ENCODE results near the gene AEN.

AEN gene

DNA sequence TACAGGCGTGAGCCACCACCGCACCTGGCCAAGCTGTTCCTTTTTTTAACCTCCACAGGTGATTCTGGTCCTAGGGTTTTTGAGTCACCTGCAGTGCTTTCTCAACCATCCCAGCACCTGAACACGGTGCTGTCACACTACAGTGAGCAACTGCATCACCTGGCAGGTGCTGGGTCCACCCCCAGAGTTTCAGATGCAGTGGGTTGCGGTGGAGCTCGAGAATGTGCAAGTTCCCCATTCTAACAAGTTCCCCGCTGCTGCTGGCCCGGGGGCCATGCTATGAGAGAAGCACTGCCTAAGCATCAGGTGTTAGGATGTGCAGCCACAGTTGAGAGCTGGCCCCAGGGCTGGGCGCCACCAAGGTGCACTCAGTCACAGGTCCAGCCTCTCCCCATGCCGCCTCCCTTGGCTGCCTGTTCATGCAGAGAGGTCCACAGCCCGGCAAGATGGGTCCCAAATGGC is 35.7 kb downstream of the AEN start:
- Histone ChIP-seq H3K4me2 (ENCODE audit: low read depth, low read length, poor library complexity, severe bottlenecking) (no peak overlapping the region), H3K4me3 (ENCODE audit: low read length, poor library complexity, severe bottlenecking) (no peak overlapping the region), H3K27me3 (ENCODE audit: insufficient read depth, low read length, poor library complexity, severe bottlenecking) (no peaks in the 10 kb centered on the region), H3K36me3 (ENCODE audit: insufficient read depth, low read length) (no peaks in the 10 kb centered on the region), H3K79me2 (ENCODE audit: insufficient read depth, low read length) (no peaks in the 10 kb centered on the region), H2AFZ (ENCODE audit: low read length) (no peak overlapping the region), H3F3A (ENCODE audit: low read depth) (no peaks in the 10 kb centered on the region), H3K9me3 (ENCODE audit: insufficient read depth, low read depth, low read length) (no peaks in the 10 kb centered on the region), H3K4me1 (ENCODE audit: insufficient read depth, low read length, poor library complexity, severe bottlenecking) (peaks cover 3% of the 10 kb centered on the region), H3K9me2 (replicated peaks; ENCODE audit: low read depth, low read length) (no peaks in the 10 kb centered on the region), H4K20me1 (ENCODE audit: insufficient read depth, low read length, poor library complexity, severe bottlenecking) (no peaks in the 10 kb centered on the region), H3K9ac (ENCODE audit: low read depth, low read length, poor library complexity, severe bottlenecking) (no peak overlapping the region)
- TF ChIP-seq, protein P1, sequence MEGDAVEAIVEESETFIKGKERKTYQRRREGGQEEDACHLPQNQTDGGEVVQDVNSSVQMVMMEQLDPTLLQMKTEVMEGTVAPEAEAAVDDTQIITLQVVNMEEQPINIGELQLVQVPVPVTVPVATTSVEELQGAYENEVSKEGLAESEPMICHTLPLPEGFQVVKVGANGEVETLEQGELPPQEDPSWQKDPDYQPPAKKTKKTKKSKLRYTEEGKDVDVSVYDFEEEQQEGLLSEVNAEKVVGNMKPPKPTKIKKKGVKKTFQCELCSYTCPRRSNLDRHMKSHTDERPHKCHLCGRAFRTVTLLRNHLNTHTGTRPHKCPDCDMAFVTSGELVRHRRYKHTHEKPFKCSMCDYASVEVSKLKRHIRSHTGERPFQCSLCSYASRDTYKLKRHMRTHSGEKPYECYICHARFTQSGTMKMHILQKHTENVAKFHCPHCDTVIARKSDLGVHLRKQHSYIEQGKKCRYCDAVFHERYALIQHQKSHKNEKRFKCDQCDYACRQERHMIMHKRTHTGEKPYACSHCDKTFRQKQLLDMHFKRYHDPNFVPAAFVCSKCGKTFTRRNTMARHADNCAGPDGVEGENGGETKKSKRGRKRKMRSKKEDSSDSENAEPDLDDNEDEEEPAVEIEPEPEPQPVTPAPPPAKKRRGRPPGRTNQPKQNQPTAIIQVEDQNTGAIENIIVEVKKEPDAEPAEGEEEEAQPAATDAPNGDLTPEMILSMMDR (conservative IDR thresholded peaks at IDR 0.05; ENCODE audit: low read length) = no peak
- no peak for TF ChIP-seq EZH2phosphoT487 (IDR thresholded peaks at IDR 0.05; ENCODE audit: borderline replicate concordance)

DNA sequence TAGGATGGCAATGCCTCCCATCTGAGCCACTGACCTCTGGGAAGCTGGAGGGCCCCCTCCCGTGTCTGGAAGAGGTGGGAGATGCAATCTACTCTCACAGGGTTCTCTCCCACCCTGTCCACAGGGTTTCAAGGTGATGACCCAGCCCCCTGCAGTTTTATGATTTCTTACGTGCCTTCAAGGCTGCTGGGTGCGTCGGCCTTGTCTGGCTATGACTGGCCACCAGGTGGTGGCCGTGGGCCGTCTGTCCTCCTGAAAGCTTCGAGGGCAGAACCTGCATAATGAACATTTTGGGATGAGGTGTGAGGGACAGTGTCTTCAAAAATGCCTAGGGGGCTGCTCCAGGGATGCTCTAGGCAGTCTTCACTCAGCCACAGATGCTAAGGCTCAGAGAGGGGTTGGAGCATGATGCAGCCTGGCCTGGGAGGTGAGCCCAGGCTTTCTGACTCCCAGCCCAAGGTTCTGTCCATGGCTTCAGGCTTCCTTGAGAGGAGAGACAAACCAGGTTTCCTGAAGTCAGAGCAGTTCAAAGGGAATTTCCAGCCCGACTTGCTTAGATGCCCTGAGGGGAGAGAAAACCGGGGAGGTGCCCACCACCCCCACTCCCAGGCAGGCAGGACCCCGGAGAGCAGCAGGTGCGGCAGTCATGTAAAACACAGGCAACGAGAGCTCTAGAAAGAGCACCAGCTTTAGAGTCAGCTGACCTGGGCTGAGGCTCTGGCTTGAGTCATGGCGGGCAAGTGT is 36.4 kb downstream of the AEN start:
- H3K9me2 ChIP-seq (replicated peaks; ENCODE audit: low read depth, low read length) = no peaks in the 10 kb centered on the region
- no peak overlapping the region for H2AFZ ChIP-seq (ENCODE audit: low read length)

GRCh38 chr15:88658070-88658965 is 37.2 kb downstream of the AEN start:
- no peak overlapping the region for H3K4me3 ChIP-seq (ENCODE audit: low read length, poor library complexity, severe bottlenecking)
- no peak overlapping the region for H3K4me2 ChIP-seq (ENCODE audit: low read depth, low read length, poor library complexity, severe bottlenecking)
- no peaks in the 10 kb centered on the region for H3F3A ChIP-seq (ENCODE audit: low read depth)
- no peaks in the 10 kb centered on the region for H4K20me1 ChIP-seq (ENCODE audit: insufficient read depth, low read length, poor library complexity, severe bottlenecking)
- H3K27me3 ChIP-seq (ENCODE audit: insufficient read depth, low read length, poor library complexity, severe bottlenecking) = no peaks in the 10 kb centered on the region
- H3K79me2 ChIP-seq (ENCODE audit: insufficient read depth, low read length) = no peaks in the 10 kb centered on the region
- TF ChIP-seq, protein P1 (conservative IDR thresholded peaks at IDR 0.05; ENCODE audit: low read length) = no peak
- TF ChIP-seq EZH2phosphoT487 (IDR thresholded peaks at IDR 0.05; ENCODE audit: borderline replicate concordance) = no peak
- no peaks in the 10 kb centered on the region for H3K36me3 ChIP-seq (ENCODE audit: insufficient read depth, low read length)
- no peaks in the 10 kb centered on the region for H3K9me3 ChIP-seq (ENCODE audit: insufficient read depth, low read depth, low read length)
- H2AFZ ChIP-seq (ENCODE audit: low read length) = no peak overlapping the region
- H3K9me2 ChIP-seq (replicated peaks; ENCODE audit: low read depth, low read length) = no peaks in the 10 kb centered on the region
- H3K9ac ChIP-seq (ENCODE audit: low read depth, low read length, poor library complexity, severe bottlenecking) = no peak overlapping the region
- no peaks in the 10 kb centered on the region for H3K4me1 ChIP-seq (ENCODE audit: insufficient read depth, low read length, poor library complexity, severe bottlenecking)

More for the DNA sequence above, 36.4 kb downstream of the AEN start:
- Histone ChIP-seq H3K4me2 (ENCODE audit: low read depth, low read length, poor library complexity, severe bottlenecking) (no peak overlapping the region), H3K36me3 (ENCODE audit: insufficient read depth, low read length) (no peaks in the 10 kb centered on the region), H3K4me3 (ENCODE audit: low read length, poor library complexity, severe bottlenecking) (no peak overlapping the region), H3K4me1 (ENCODE audit: insufficient read depth, low read length, poor library complexity, severe bottlenecking) (peaks cover 3% of the 10 kb centered on the region), H3K9ac (ENCODE audit: low read depth, low read length, poor library complexity, severe bottlenecking) (no peak overlapping the region), H3F3A (ENCODE audit: low read depth) (no peaks in the 10 kb centered on the region), H4K20me1 (ENCODE audit: insufficient read depth, low read length, poor library complexity, severe bottlenecking) (no peaks in the 10 kb centered on the region), H3K79me2 (ENCODE audit: insufficient read depth, low read length) (no peaks in the 10 kb centered on the region), H3K27me3 (ENCODE audit: insufficient read depth, low read length, poor library complexity, severe bottlenecking) (no peaks in the 10 kb centered on the region), H3K9me3 (ENCODE audit: insufficient read depth, low read depth, low read length) (no peaks in the 10 kb centered on the region)
- TF ChIP-seq, protein P1 (conservative IDR thresholded peaks at IDR 0.05; ENCODE audit: low read length) = peak; percentile 41
- no peak for TF ChIP-seq EZH2phosphoT487 (IDR thresholded peaks at IDR 0.05; ENCODE audit: borderline replicate concordance)
